H9 (cell line): Measurements from ENCODE around the gene SSTR3. TPM values are rescaled to one million over a fixed set of nuclear protein-coding genes. Genes with fewer than 3 reads are reported as not detected.

Source experiments
- DNase-seq: peaks from one replicate; pipeline ENCODE4 v3.0.0-alpha.2; 2017
- H2AFZ ChIP-seq: one replicate; pipeline ENCODE4 v1.6.1; 2013; ENCODE audit warnings: mild to moderate bottlenecking, low read length, control low read depth, moderate library complexity
- H2AK5ac ChIP-seq: 2 replicates; pipeline ENCODE4 v1.6.1; 2013; ENCODE audit warnings: low read length, control low read depth, mixed read lengths; ENCODE audit not compliant: insufficient read length
- H2BK120ac ChIP-seq: one replicate; pipeline ENCODE4 v1.6.1; 2013; ENCODE audit warnings: low read depth, mild to moderate bottlenecking, low read length, control low read depth, inconsistent platforms; ENCODE audit not compliant: poor library complexity, severe bottlenecking
- H2BK12ac ChIP-seq: 2 replicates; pipeline ENCODE4 v1.6.1; 2013; ENCODE audit warnings: low read length, control low read depth, mixed read lengths, low read depth; ENCODE audit not compliant: insufficient read length
- H2BK15ac ChIP-seq: 2 replicates; pipeline ENCODE4 v1.6.1; 2013; ENCODE audit warnings: low read depth, low read length, control low read depth
- H2BK20ac ChIP-seq: one replicate; pipeline ENCODE4 v1.6.1; 2013; ENCODE audit warnings: low read depth, mild to moderate bottlenecking, low read length, control low read depth, inconsistent platforms; ENCODE audit not compliant: poor library complexity, severe bottlenecking
- H2BK5ac ChIP-seq: 2 replicates; pipeline ENCODE4 v1.6.1; 2013; ENCODE audit warnings: low read length, control low read depth, mixed read lengths; ENCODE audit not compliant: insufficient read length
- H3K14ac ChIP-seq: 2 replicates; pipeline ENCODE4 v1.6.1; 2013; ENCODE audit warnings: low read length, control low read depth; ENCODE audit not compliant: insufficient read depth
- H3K18ac ChIP-seq: 2 replicates; pipeline ENCODE4 v1.6.1; 2013; ENCODE audit warnings: low read depth, mild to moderate bottlenecking, mixed read lengths, low read length, control low read depth; ENCODE audit not compliant: insufficient read length
- H3K23ac ChIP-seq: 2 replicates; pipeline ENCODE4 v1.6.1; 2013; ENCODE audit warnings: low read length, control low read depth, mixed read lengths, low read depth; ENCODE audit not compliant: insufficient read length
- H3K23me2 ChIP-seq: 2 replicates; pipeline ENCODE4 v1.6.1; 2013; ENCODE audit warnings: low read depth, mild to moderate bottlenecking, mixed read lengths, low read length, control low read depth; ENCODE audit not compliant: insufficient read length, poor library complexity, severe bottlenecking
- H3K27ac ChIP-seq: 2 replicates; pipeline ENCODE4 v1.5.1; 2013; ENCODE audit warnings: low read length, control low read depth, mixed read lengths, low read depth; ENCODE audit not compliant: insufficient read length
- H3K27me3 ChIP-seq: 2 replicates; pipeline ENCODE4 v1.6.1; 2013; ENCODE audit warnings: low read length, control low read depth, inconsistent platforms; ENCODE audit not compliant: insufficient read depth
- H3K4ac ChIP-seq: 2 replicates; pipeline ENCODE4 v1.6.1; 2013; ENCODE audit warnings: low read depth, mild to moderate bottlenecking, control low read depth, inconsistent platforms, low read length, moderate library complexity
- H3K4me1 ChIP-seq: 2 replicates; pipeline ENCODE4 v1.6.1; 2013; ENCODE audit warnings: low read length, control low read depth, inconsistent platforms; ENCODE audit not compliant: insufficient read depth
- H3K4me2 ChIP-seq: 2 replicates; pipeline ENCODE4 v1.6.1; 2013; ENCODE audit warnings: low read length, control low read depth, mixed read lengths; ENCODE audit not compliant: insufficient read length, insufficient read depth
- H3K56ac ChIP-seq: 2 replicates; pipeline ENCODE4 v1.6.1; 2013; ENCODE audit warnings: low read depth, mild to moderate bottlenecking, mixed read lengths, low read length, control low read depth; ENCODE audit not compliant: insufficient read length
- H3K79me1 ChIP-seq: 2 replicates; pipeline ENCODE4 v1.6.1; 2013; ENCODE audit warnings: low read depth, mild to moderate bottlenecking, moderate library complexity, low read length, control low read depth, inconsistent platforms; ENCODE audit not compliant: insufficient read depth, poor library complexity, severe bottlenecking
- H3K79me2 ChIP-seq: 2 replicates; pipeline ENCODE4 v1.6.1; 2013; ENCODE audit warnings: low read length, control low read depth, inconsistent platforms; ENCODE audit not compliant: insufficient read depth
- H3K9ac ChIP-seq: 2 replicates; pipeline ENCODE4 v1.6.1; 2013; ENCODE audit warnings: low read length, control low read depth, mixed read lengths; ENCODE audit not compliant: insufficient read length; ENCODE audit errors: extremely low read depth
- H3K9me3 ChIP-seq: one replicate; pipeline ENCODE4 v1.6.1; 2013; ENCODE audit warnings: low read depth, low read length, inconsistent platforms; ENCODE audit not compliant: control insufficient read depth
- H3T11ph ChIP-seq: one replicate; pipeline ENCODE4 v1.6.1; 2013; ENCODE audit warnings: mild to moderate bottlenecking, low read length, control low read depth, inconsistent platforms
- H4K20me1 ChIP-seq: one replicate; pipeline ENCODE4 v1.6.1; 2013; ENCODE audit not compliant: control insufficient read depth, insufficient read length, insufficient read depth
- H4K5ac ChIP-seq: 2 replicates; pipeline ENCODE4 v1.6.1; 2013; ENCODE audit warnings: low read depth, mild to moderate bottlenecking, mixed read lengths, low read length, control low read depth; ENCODE audit not compliant: insufficient read length
- H4K8ac ChIP-seq: replicated peaks from 2 replicates; pipeline ENCODE4 v1.6.1; 2013; ENCODE audit warnings: low read length, control low read depth, mixed read lengths, low read depth; ENCODE audit not compliant: insufficient read length
- H4K91ac ChIP-seq: 2 replicates; pipeline ENCODE4 v1.6.1; 2013; ENCODE audit warnings: low read depth, mild to moderate bottlenecking, moderate library complexity, mixed read lengths, low read length, control low read depth; ENCODE audit not compliant: insufficient read length
- H3K27ac Mint-ChIP-seq, 3 experiments: 2 replicates in 2 of 3; 3 replicates in 1 of 3; pipeline ENCODE4 v1.8.0; 2020 to 2021; ENCODE audit warnings: mixed read lengths in 3 of 3, mild to moderate bottlenecking in 1 of 3, moderate library complexity in 1 of 3
- H3K27me3 Mint-ChIP-seq: 2 replicates; pipeline ENCODE4 v1.8.0; 2021; ENCODE audit warnings: low read depth, mild to moderate bottlenecking, moderate library complexity, mixed read lengths
- H3K36me3 Mint-ChIP-seq, 3 experiments: 2 replicates in 2 of 3; 3 replicates in 1 of 3; pipeline ENCODE4 v1.8.0; 2020 to 2021; ENCODE audit warnings: low read depth in 3 of 3, mixed read lengths in 3 of 3; ENCODE audit not compliant: insufficient read depth in 1 of 3
- H3K4me1 Mint-ChIP-seq, 2 experiments: 2 replicates each; pipeline ENCODE4 v1.8.0; 2020; ENCODE audit warnings: mixed read lengths in 2 of 2
- H3K4me3 Mint-ChIP-seq, 2 experiments: 2 replicates in 1 of 2; 3 replicates in 1 of 2; pipeline ENCODE4 v1.8.0; 2020 to 2021; ENCODE audit warnings: mild to moderate bottlenecking in 2 of 2, mixed read lengths in 2 of 2, moderate library complexity in 1 of 2
- H3K9me3 Mint-ChIP-seq, 2 experiments: 2 replicates in 1 of 2; 3 replicates in 1 of 2; pipeline ENCODE4 v1.8.0; 2020; ENCODE audit warnings: mild to moderate bottlenecking in 2 of 2, mixed read lengths in 2 of 2, moderate library complexity in 1 of 2
- whole genome bisulfite sequencing: extraction: QIAGEN DNeasy Blood & Tissue Kit; methylation state at CpG from one replicate; pipeline ENCODE4 v1.1.7; 2013; ENCODE audit warnings: missing lambda C conversion rate, low lambda C conversion rate, mixed read lengths; ENCODE audit not compliant: insufficient read length; ENCODE audit errors: extremely low coverage; 5-methylcytosine and 5-hydroxymethylcytosine counted together
- total RNA-seq: library from RNA; stranded (reverse); gene quantifications from 2 replicates; pipeline ENCODE4 v1.2.1, GENCODE V29; 2021
- TF ChIP-seq, protein P1 (sequence below): fragments of 200-600 bp; sonication (generic); conservative IDR thresholded peaks from 3 replicates; pipeline ENCODE4 v1.8.0; 2021; ENCODE audit warnings: antibody characterized with exemption, mild to moderate bottlenecking

SSTR3 gene
- total RNA-seq, 1 experiment from 2014 or later = 0.68 TPM

DNA sequence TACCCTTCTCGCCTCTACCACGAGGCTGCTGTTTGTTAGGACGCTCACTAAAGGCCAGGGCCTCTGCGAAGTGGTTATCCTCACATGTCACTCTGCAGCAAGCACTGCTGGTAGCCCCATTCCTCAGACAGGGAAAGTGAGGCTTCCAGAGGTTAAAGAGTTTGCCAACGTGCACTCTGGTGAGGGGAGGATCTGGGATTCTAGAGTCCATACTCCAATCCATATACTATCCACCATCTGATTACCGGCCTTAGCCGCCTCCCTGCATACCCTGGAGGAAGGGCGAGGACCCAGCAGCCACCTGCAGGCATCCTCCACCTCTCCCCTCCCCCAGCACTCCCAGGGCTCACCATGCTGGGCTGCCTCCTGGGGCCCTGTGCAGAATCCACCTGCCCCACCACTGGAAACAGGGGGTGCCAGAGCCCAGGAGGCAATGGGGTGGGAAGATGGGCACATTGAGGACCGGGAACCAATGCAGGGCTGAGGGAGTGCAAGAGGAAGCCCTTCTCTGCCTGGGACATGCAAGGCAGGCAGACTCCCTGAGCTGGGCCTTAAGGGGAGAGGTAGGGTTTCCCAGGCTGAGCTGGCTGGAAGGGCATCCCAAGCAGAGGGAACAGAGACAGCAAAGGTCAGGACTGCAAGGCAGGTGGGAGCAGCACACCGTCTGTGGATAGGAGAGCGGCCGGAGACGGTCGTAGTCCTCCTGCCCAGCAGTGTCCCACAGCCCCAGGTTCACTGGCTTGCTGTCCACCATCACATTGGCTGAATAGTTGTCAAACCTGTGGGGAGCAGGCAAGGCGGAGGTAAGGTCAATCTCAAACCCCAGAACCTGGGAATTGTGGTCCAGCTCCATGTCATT, 20.1 kb upstream of the SSTR3 start:
- no CpG with 5 or more reads among the region's 15 CpGs for WGBS
- Histone ChIP-seq H3K79me1 (no peaks in the 10 kb centered on the region), H2AK5ac (no peak overlapping the region), H3T11ph (no peak overlapping the region), H3K9me3 (no peaks in the 10 kb centered on the region), H3K27me3 (no peaks in the 10 kb centered on the region), H3K23ac (no peak overlapping the region), H3K27ac (no peak overlapping the region), H2BK15ac (no peak overlapping the region), H2BK120ac (no peak overlapping the region), H3K4ac (no peak overlapping the region), H3K79me2 (no peaks in the 10 kb centered on the region), H4K5ac (no peak overlapping the region), H3K9ac (no peak overlapping the region), H3K23me2 (no peaks in the 10 kb centered on the region), H3K18ac (no peak overlapping the region), H2BK12ac (no peak overlapping the region), H4K20me1 (no peaks in the 10 kb centered on the region), H2AFZ (no peak overlapping the region), H3K4me1 (no peaks in the 10 kb centered on the region), H2BK20ac (no peak overlapping the region), H3K56ac (no peak overlapping the region), H4K91ac (no peak overlapping the region), H3K4me2 (no peak overlapping the region), H2BK5ac (no peak overlapping the region), H3K14ac (no peak overlapping the region), H4K8ac (no peak overlapping the region)
- no peaks in the 10 kb centered on the region for H3K36me3 Mint-ChIP-seq
- no peak overlapping the region for H3K4me3 Mint-ChIP-seq
- no peak for DNase-seq
- no peaks in the 10 kb centered on the region; a peak in 1 of 5 replicates for H3K9me3 Mint-ChIP-seq
- H3K4me1 Mint-ChIP-seq = peaks cover 8 to 19% of the 10 kb centered on the region in 2 experiments
- H3K27me3 Mint-ChIP-seq = peaks cover 8% of the 10 kb centered on the region
- no peak overlapping the region for H3K27ac Mint-ChIP-seq
- TF ChIP-seq, protein P1, sequence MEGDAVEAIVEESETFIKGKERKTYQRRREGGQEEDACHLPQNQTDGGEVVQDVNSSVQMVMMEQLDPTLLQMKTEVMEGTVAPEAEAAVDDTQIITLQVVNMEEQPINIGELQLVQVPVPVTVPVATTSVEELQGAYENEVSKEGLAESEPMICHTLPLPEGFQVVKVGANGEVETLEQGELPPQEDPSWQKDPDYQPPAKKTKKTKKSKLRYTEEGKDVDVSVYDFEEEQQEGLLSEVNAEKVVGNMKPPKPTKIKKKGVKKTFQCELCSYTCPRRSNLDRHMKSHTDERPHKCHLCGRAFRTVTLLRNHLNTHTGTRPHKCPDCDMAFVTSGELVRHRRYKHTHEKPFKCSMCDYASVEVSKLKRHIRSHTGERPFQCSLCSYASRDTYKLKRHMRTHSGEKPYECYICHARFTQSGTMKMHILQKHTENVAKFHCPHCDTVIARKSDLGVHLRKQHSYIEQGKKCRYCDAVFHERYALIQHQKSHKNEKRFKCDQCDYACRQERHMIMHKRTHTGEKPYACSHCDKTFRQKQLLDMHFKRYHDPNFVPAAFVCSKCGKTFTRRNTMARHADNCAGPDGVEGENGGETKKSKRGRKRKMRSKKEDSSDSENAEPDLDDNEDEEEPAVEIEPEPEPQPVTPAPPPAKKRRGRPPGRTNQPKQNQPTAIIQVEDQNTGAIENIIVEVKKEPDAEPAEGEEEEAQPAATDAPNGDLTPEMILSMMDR = no peak
